ENCODE measurements around the gene PIBF1. TPM values are rescaled to one million over a fixed set of nuclear protein-coding genes. Genes with fewer than 3 reads are reported as not detected.

Gene PIBF1
- total RNA-seq, 2 donors from 2014 or later = 19.9 to 24.9 TPM

- Histone ChIP-seq H3K36me3 (no peaks in the 10 kb centered on the region), H3K4me3 (no peak overlapping the region), H3K4me1 (replicated peaks) (no peaks in the 10 kb centered on the region), H3K9me3 (no peaks in the 10 kb centered on the region), H3K27ac (no peak overlapping the region), H3K27me3 (replicated peaks; ENCODE audit: insufficient read depth) (no peaks in the 10 kb centered on the region)
- TF ChIP-seq POLR2A (IDR thresholded peaks at IDR 0.05) (no peak), CTCF (IDR thresholded peaks at IDR 0.05) (no peak), POLR2AphosphoS5 (IDR thresholded peaks at IDR 0.05) (no peak)
- no peak for DNase-seq (ENCODE audit: low spot score)
- intact Hi-C loops (cut with DNase I) = no loop called here
Observed at GRCh38 chr13:72751220-72751619, 30.7 kb upstream of the PIBF1 start.

- H3K4me3 ChIP-seq = no peak overlapping the region
- no peaks in the 10 kb centered on the region for H3K36me3 ChIP-seq
- no peaks in the 10 kb centered on the region for H3K9me3 ChIP-seq
- WGBS = 62% methylated on average over 6 of the region's 6 CpGs
- DNase-seq (ENCODE audit: low spot score) = no peak
- TF ChIP-seq POLR2AphosphoS5 (IDR thresholded peaks at IDR 0.05) = no peak
- no peak for TF ChIP-seq CTCF (IDR thresholded peaks at IDR 0.05)
- TF ChIP-seq POLR2A (IDR thresholded peaks at IDR 0.05) = no peak
- no peaks in the 10 kb centered on the region for H3K27me3 ChIP-seq (replicated peaks; ENCODE audit: insufficient read depth)
- no peak overlapping the region for H3K27ac ChIP-seq
- no peaks in the 10 kb centered on the region for H3K4me1 ChIP-seq (replicated peaks)
- intact Hi-C loops (cut with DNase I) = no loop called here
Observed at GRCh38 chr13:72754111-72754510, 27.8 kb upstream of the PIBF1 start.

GRCh38 chr13:72757792-72758535, 24.0 kb upstream of the PIBF1 start:
- Histone ChIP-seq H3K27ac (no peak overlapping the region), H3K4me1 (replicated peaks) (no peaks in the 10 kb centered on the region), H3K27me3 (replicated peaks; ENCODE audit: insufficient read depth) (no peaks in the 10 kb centered on the region), H3K4me3 (no peak overlapping the region), H3K9me3 (no peaks in the 10 kb centered on the region), H3K36me3 (peaks cover 8 to 9% of the 10 kb centered on the region in 2 donors)
- intact Hi-C loops (cut with DNase I) = no loop called here
- no peak for DNase-seq (ENCODE audit: low spot score)
- TF ChIP-seq POLR2A (IDR thresholded peaks at IDR 0.05) = no peak
- no peak for TF ChIP-seq CTCF (IDR thresholded peaks at IDR 0.05)
- TF ChIP-seq POLR2AphosphoS5 (IDR thresholded peaks at IDR 0.05) = no peak
- WGBS = 67% methylated on average over 4 of the region's 4 CpGs

- no peak for DNase-seq (ENCODE audit: low spot score)
- H3K36me3 ChIP-seq = peaks cover 8 to 9% of the 10 kb centered on the region in 2 donors
- H3K4me1 ChIP-seq (replicated peaks) = no peaks in the 10 kb centered on the region
- no peak overlapping the region for H3K4me3 ChIP-seq
- TF ChIP-seq CTCF (IDR thresholded peaks at IDR 0.05) (no peak), POLR2A (IDR thresholded peaks at IDR 0.05) (no peak), POLR2AphosphoS5 (IDR thresholded peaks at IDR 0.05) (no peak)
- 63% methylated on average over 3 of the region's 3 CpGs for WGBS
- H3K9me3 ChIP-seq = no peaks in the 10 kb centered on the region
- H3K27ac ChIP-seq = no peak overlapping the region
- H3K27me3 ChIP-seq (replicated peaks; ENCODE audit: insufficient read depth) = no peaks in the 10 kb centered on the region
- intact Hi-C loops (cut with DNase I) = no loop called here
Observed at GRCh38 chr13:72760189-72760588, 21.7 kb upstream of the PIBF1 start.

GRCh38 chr13:72763411-72763810, 18.5 kb upstream of the PIBF1 start:
- no peak for DNase-seq (ENCODE audit: low spot score)
- intact Hi-C loops (cut with DNase I) = no loop called here
- H3K9me3 ChIP-seq = no peaks in the 10 kb centered on the region
- H3K27ac ChIP-seq = no peak overlapping the region
- H3K4me3 ChIP-seq = no peak overlapping the region
- 74% methylated on average over 2 of the region's 2 CpGs for WGBS
- peaks cover 8 to 9% of the 10 kb centered on the region in 2 donors for H3K36me3 ChIP-seq
- H3K27me3 ChIP-seq (replicated peaks; ENCODE audit: insufficient read depth) = no peaks in the 10 kb centered on the region
- H3K4me1 ChIP-seq (replicated peaks) = no peaks in the 10 kb centered on the region
- TF ChIP-seq POLR2A (IDR thresholded peaks at IDR 0.05) (no peak), POLR2AphosphoS5 (IDR thresholded peaks at IDR 0.05) (no peak), CTCF (IDR thresholded peaks at IDR 0.05) (no peak)
